Keratinocyte (primary cell): ENCODE data around the gene FBXO3. TPM values are rescaled to one million over a fixed set of nuclear protein-coding genes. Genes with fewer than 3 reads are reported as not detected.

Experiments
- DNase-seq: peaks from one replicate; pipeline ENCODE4 v3.0.0-alpha.2; 2011; ENCODE audit warnings: low read depth, missing footprints, low spot score
- FAIRE-seq: peaks from 2 replicates; lab custom pipeline; 2011; peaks lifted over from hg19 to GRCh38; lab: Jason Lieb, UNC
- H2AFZ ChIP-seq: 2 replicates; pipeline ENCODE4 v1.6.0; 2012; ENCODE audit warnings: low read length, control low read depth, inconsistent platforms; ENCODE audit not compliant: control insufficient read depth
- H3K27ac ChIP-seq: 2 replicates; pipeline ENCODE4 v1.5.1; 2011; ENCODE audit warnings: low read length; ENCODE audit not compliant: control insufficient read depth, insufficient read depth
- H3K27me3 ChIP-seq: 3 replicates; pipeline ENCODE4 v1.6.0; 2011; ENCODE audit warnings: low read length; ENCODE audit not compliant: control insufficient read depth, insufficient read depth; ENCODE audit errors: extremely low read depth
- H3K36me3 ChIP-seq, 2 experiments: 2 replicates in 1 of 2; 3 replicates in 1 of 2; pipeline ENCODE4 v1.5.1; 2011; ENCODE audit warnings: low read length in 2 of 2, mild to moderate bottlenecking in 1 of 2; ENCODE audit not compliant: control insufficient read depth in 2 of 2, insufficient read depth in 2 of 2; ENCODE audit errors: extremely low read depth in 1 of 2
- H3K4me1 ChIP-seq: 3 replicates; pipeline ENCODE4 v1.5.1; 2011; ENCODE audit warnings: low read length; ENCODE audit not compliant: control insufficient read depth, insufficient read depth; ENCODE audit errors: extremely low read depth
- H3K4me2 ChIP-seq: 3 replicates; pipeline ENCODE4 v1.6.0; 2011; ENCODE audit warnings: low read depth, low read length; ENCODE audit not compliant: control insufficient read depth, insufficient read depth; ENCODE audit errors: extremely low read depth
- H3K4me3 ChIP-seq, 3 experiments: fragments of 200-600 bp in 1 of 3; sonication (generic) in 1 of 3; 2 replicates in 2 of 3; 3 replicates in 1 of 3; pipeline ENCODE4 v1.5.1; 2011 to 2016; ENCODE audit warnings: low read length in 3 of 3, mild to moderate bottlenecking in 3 of 3, control low read depth in 2 of 3, inconsistent platforms in 1 of 3, low read depth in 1 of 3, mixed read lengths in 1 of 3, mixed run types in 1 of 3, moderate library complexity in 1 of 3; ENCODE audit not compliant: control insufficient read depth in 2 of 3, insufficient read depth in 2 of 3; ENCODE audit errors: extremely low read depth in 1 of 3
- H3K79me2 ChIP-seq: 2 replicates; pipeline ENCODE4 v1.6.0; 2012; ENCODE audit warnings: low read length; ENCODE audit not compliant: control insufficient read depth, insufficient read depth
- H3K9ac ChIP-seq: 3 replicates; pipeline ENCODE4 v1.6.0; 2011; ENCODE audit warnings: low read length; ENCODE audit not compliant: control insufficient read depth, insufficient read depth; ENCODE audit errors: extremely low read depth
- H3K9me1 ChIP-seq: 3 replicates; pipeline ENCODE4 v1.6.0; 2011; ENCODE audit warnings: low read length; ENCODE audit not compliant: control insufficient read depth, insufficient read depth; ENCODE audit errors: extremely low read depth
- H3K9me3 ChIP-seq: 2 replicates; pipeline ENCODE4 v1.5.1; 2012; ENCODE audit warnings: low read depth, low read length; ENCODE audit not compliant: control insufficient read depth
- H4K20me1 ChIP-seq: 3 replicates; pipeline ENCODE4 v1.6.0; 2011; ENCODE audit warnings: low read length; ENCODE audit not compliant: control insufficient read depth, insufficient read depth; ENCODE audit errors: extremely low read depth
- CTCF ChIP-seq, 3 experiments: IDR thresholded peaks in 1 of 3; conservative IDR thresholded peaks in 1 of 3; optimal IDR thresholded peaks in 1 of 3; 2 replicates in 2 of 3; 3 replicates in 1 of 3; pipeline versions ENCODE3 to v1.5.1; 2011; ENCODE audit warnings: low read length in 3 of 3, mild to moderate bottlenecking in 3 of 3, moderate library complexity in 2 of 3, control low read depth in 1 of 3, inconsistent platforms in 1 of 3; ENCODE audit not compliant: insufficient read depth in 2 of 3; ENCODE audit errors: extremely low read depth in 1 of 3
- EZH2 ChIP-seq: IDR thresholded peaks from one replicate; pipeline ENCODE4 v1.6.1; 2012; ENCODE audit warnings: inconsistent platforms, mild to moderate bottlenecking, low read length, moderate library complexity
- dilution Hi-C: fragments of 300-500 bp; cut with MboI; formaldehyde crosslinking; loops from one replicate; pipeline ENCODE4 v1.7.0; 2020; ENCODE audit warnings: low sequenced_read_pairs; ENCODE audit not compliant: extremely low pct_ligation_motif_present
- polyA plus RNA-seq, 5 experiments: library from polyadenylated mRNA; depleted of rRNA in 3 of 5; stranded (reverse) in 3 of 5; stranded (forward) in 1 of 5; unstranded in 1 of 5; fragments of >200 nt; gene quantifications; 1 replicate in 1 of 5; 2 replicates in 3 of 5; 3 replicates in 1 of 5; pipeline versions ENCODE4 v1.2.1 to v1.2.3, GENCODE V29; 2011 to 2012; ENCODE audit warnings: missing spikeins in 2 of 5, low read depth in 1 of 5, low replicate concordance in 1 of 5

Gene FBXO3
- polyA plus RNA-seq, 1 donor (not counting 4 experiments of a cell fraction or from before 2014, with no cell fraction given) = 68.6 TPM

- H3K4me1 ChIP-seq = peaks cover 69% of the 10 kb centered on the region
- H3K36me3 ChIP-seq = peaks cover 0 to 2% of the 10 kb centered on the region in 2 experiments
- H3K4me2 ChIP-seq = no peak overlapping the region
- no peak for FAIRE-seq
- no peaks in the 10 kb centered on the region for H3K79me2 ChIP-seq
- H3K27me3 ChIP-seq = no peaks in the 10 kb centered on the region
- no peak for DNase-seq
- H3K27ac ChIP-seq = no peak overlapping the region
- H3K9me3 ChIP-seq = no peaks in the 10 kb centered on the region
- no peak overlapping the region for H3K4me3 ChIP-seq
- TF ChIP-seq EZH2 (no peak), CTCF (optimal IDR thresholded peaks at IDR 0.05 in 1 of 3, IDR thresholded peaks at IDR 0.05 in 1 of 3, conservative IDR thresholded peaks at IDR 0.05 in 1 of 3; ENCODE audit: extremely low read depth in 1 of 3, insufficient read depth in 2 of 3, low read length in 3 of 3) (no peak)
- H3K9me1 ChIP-seq = no peaks in the 10 kb centered on the region
- dilution Hi-C loops = no loop called here
- no peak overlapping the region for H3K9ac ChIP-seq
- H2AFZ ChIP-seq = no peak overlapping the region
- H4K20me1 ChIP-seq = no peaks in the 10 kb centered on the region
These were observed 77.9 kb downstream of the FBXO3 start for GRCh38 chr11:33696411-33696810.

GRCh38 chr11:33695051-33695566 is 79.2 kb downstream of the FBXO3 start:
- no peaks in the 10 kb centered on the region for H3K9me1 ChIP-seq
- H3K36me3 ChIP-seq = peaks cover 0 to 2% of the 10 kb centered on the region in 2 experiments
- no peak for FAIRE-seq
- TF ChIP-seq EZH2 (no peak), CTCF (optimal IDR thresholded peaks at IDR 0.05 in 1 of 3, IDR thresholded peaks at IDR 0.05 in 1 of 3, conservative IDR thresholded peaks at IDR 0.05 in 1 of 3; ENCODE audit: extremely low read depth in 1 of 3, insufficient read depth in 2 of 3, low read length in 3 of 3) (no peak)
- H3K9ac ChIP-seq = no peak overlapping the region
- H4K20me1 ChIP-seq = no peaks in the 10 kb centered on the region
- DNase-seq = no peak
- H3K4me3 ChIP-seq = no peak overlapping the region
- H2AFZ ChIP-seq = no peak overlapping the region
- no peaks in the 10 kb centered on the region for H3K9me3 ChIP-seq
- dilution Hi-C loops = no loop called here
- no peak overlapping the region for H3K27ac ChIP-seq
- H3K79me2 ChIP-seq = no peaks in the 10 kb centered on the region
- H3K27me3 ChIP-seq = no peaks in the 10 kb centered on the region
- H3K4me1 ChIP-seq = peaks cover 74% of the 10 kb centered on the region
- H3K4me2 ChIP-seq = no peak overlapping the region
